HL-60 (cell line): ENCODE data around the gene RNASE4.

Source experiments
- CTCF ChIP-seq: IDR thresholded peaks from one replicate; pipeline ENCODE4 v1.5.1; 2011; ENCODE audit warnings: low read length, control low read depth, inconsistent platforms; ENCODE audit not compliant: insufficient read depth
- GABPA ChIP-seq: IDR thresholded peaks from 2 replicates; pipeline ENCODE4 v1.6.1; 2012; ENCODE audit warnings: low read depth
- POLR2AphosphoS5 ChIP-seq: IDR thresholded peaks from 2 replicates; pipeline ENCODE4 v1.6.1; 2012; ENCODE audit warnings: low read depth
- REST ChIP-seq: IDR thresholded peaks from 2 replicates; pipeline ENCODE4 v1.6.1; 2012; ENCODE audit warnings: low read depth; ENCODE audit not compliant: insufficient replicate concordance

- TF ChIP-seq CTCF (no peak), REST (no peak), POLR2AphosphoS5 (no peak), GABPA (no peak)
Measured at GRCh38 chr14:20642182-20642581, 42.2 kb upstream of the RNASE4 start.
